DMS114 treated with DMSO at 0.1 percent for 48 hours (cell line): ENCODE results near the gene SLC2A14.
"Not testable (repeated sequence)": the region's sequence is repeated elsewhere in the genome, so short reads cannot be mapped to it uniquely, and the experiment has no call there.

Experiments
- DNase-seq: peaks from one replicate; lab custom pipeline; 2025; ENCODE audit not compliant: unreplicated experiment; lab: John Stamatoyannopoulos, UW

The SLC2A14 gene

DNA sequence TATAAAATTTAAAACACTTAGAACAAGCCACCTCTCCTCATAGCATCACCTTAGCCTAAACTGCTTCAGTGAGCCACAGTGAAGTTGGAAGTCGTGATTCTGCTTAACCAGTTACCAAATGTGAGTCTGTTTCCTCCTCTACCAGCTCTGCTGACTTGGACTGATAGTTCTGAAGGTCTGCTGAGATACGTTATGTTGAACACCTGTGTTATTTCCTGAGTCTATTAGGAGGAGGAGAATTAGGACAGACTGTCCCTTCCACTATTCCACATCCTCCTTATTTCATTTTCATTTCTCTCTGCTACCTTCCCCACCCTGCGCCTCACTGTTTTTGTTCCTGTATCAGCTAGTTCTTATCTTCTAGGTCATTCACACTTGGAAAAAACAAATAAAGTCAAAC is 2.4 kb downstream of the SLC2A14 start:
- no peak for DNase-seq

DNA sequence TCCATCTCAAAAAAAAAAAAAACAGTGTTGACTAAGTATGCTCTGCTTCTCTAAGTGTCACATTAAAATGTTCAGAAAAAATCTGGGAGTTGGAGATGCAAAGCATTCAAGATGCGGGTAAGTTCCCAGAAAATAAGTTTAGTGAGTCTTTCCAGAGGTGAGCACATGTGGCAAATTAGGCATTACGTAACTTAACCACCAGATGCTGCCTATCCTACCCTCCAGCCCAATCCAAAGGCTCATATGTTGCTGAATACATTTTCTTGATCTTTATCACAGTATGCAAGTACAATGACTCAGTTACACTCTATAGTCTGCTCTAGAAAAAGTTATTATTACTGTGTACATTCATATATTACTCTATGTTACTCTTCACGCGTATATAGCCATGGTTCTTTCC is 3.6 kb downstream of the SLC2A14 start:
- no peak for DNase-seq

DNA sequence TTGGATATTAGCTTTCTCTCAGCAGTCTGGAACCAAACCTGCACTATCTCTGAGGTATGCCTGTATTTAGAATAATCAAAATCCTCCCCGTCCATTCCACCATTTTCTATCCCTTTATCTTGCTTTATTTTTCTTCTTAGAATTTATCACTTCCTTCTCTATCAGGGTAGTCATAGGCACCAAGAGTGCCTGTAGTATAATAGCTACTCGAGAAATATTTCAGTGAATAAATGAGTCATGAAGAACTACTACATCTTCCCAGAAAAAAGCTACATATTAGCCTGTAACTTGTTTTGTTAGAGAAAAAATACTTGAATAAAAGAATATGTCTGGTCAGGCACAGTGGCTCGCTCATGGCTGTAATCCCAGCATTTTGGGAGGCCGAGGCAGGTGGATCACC is 4.3 kb downstream of the SLC2A14 start:
- no peak for DNase-seq

GRCh38 chr12:7864601-7865150 is 8.0 kb downstream of the SLC2A14 start:
- DNase-seq: no peak

DNA sequence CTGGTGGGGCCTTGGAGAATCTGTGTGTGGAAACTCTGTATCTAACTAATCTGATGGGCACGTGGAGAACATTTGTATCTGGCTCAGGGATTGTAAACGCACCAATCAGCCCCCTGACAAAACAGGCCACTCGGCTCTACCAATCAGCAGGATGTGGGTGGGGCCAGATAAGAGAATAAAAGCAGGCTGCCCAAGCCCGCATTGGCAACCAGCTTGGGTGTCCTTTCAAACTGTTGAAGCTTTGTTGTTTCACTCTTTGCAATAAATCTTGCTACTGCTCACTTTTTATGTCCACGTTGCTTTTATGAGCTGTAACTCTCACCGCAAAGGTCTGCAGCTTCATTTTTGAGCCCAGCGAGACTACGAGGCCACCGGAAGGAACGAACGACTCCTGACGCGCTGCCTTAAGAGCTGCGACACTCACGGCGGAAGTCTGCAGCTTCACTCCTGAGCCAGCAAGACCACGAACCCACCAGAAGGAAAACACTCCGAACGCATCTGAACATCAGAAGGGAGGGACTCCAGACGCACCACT is 9.8 kb downstream of the SLC2A14 start:
- not testable (repeated sequence) for DNase-seq

GRCh38 chr12:7862301-7862700 is 10.4 kb downstream of the SLC2A14 start:
- not testable (repeated sequence) for DNase-seq

DNA sequence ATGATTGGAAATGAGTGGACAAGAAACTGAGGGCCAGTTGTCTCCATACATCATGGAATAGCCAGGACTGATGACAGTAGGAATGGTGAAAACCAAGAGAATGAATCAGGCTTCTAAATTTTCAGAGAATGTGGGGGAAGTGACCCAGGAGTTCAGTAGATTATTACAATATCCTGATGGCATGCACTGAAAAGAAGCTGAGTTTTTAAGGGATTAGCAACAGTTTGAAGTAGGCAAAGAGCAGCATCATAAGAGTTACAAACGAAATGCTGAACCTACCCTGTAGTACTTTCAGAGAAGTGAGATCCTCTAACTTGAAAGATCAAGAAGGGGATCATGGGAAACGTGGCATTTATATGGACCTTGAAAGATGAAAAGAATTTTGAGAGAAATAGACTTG is 13.2 kb downstream of the SLC2A14 start:
- DNase-seq: no peak

DNA sequence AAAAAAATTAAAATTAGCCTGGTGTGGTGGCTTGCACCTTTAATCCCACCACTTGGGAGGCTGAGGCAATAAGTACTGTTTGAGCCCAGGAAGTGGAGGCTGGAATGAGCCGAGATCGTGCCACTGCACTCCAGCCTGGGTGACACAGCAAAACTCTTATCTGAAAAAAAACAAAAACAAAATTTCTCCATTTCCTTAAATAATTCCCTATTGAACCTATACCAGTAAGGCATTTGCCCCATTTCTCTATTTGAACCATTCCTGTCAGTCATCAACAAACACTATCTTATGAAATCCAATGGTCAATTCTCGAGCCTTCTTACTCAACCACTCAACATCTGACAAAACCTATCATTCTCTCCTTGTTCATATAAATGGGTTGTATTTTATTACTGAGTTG is 14.7 kb downstream of the SLC2A14 start:
- DNase-seq: no peak

DNA sequence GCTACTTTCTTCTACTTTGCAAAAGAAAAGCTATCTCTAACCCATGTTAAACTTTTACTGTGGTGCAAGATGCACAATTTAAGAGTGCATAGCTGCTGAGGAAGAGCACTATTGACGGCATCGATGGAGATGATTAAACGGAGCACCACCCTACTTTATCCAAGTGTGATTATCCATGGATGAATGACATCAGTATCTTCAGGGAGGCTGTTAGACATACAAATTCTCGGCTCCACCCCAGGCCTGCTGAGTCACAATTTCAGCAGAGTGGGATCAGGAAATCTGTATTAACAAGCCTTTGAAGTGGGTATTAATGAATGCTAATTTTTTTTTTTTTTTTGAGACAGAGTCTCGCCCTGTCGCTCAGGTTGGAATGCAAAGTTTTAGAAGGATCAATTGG is 16.2 kb downstream of the SLC2A14 start:
- no peak for DNase-seq

DNA sequence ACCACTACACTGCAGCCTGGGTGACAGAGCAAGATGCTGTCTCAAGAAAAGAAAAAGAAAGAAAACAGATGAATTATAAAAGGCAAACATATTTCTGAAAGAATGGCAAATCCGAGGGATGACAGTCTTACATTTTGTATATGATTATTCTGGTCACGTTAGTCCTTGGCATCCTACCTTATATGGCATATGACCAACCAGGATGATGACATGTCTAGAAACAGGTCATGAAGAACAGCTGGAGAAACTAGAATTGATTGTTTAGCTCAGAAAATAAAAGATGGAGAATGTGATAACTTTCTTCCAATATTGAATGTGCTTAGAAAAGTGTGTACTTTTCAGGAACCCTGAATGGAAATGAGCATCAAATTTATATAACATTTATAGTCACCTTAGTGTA is 19.2 kb downstream of the SLC2A14 start:
- no peak for DNase-seq

GRCh38 chr12:7851622-7852081 is 21.1 kb downstream of the SLC2A14 start:
- not testable (repeated sequence) for DNase-seq

- not testable (repeated sequence) for DNase-seq
Measured at GRCh38 chr12:7850099-7850498, 22.6 kb downstream of the SLC2A14 start.

DNA sequence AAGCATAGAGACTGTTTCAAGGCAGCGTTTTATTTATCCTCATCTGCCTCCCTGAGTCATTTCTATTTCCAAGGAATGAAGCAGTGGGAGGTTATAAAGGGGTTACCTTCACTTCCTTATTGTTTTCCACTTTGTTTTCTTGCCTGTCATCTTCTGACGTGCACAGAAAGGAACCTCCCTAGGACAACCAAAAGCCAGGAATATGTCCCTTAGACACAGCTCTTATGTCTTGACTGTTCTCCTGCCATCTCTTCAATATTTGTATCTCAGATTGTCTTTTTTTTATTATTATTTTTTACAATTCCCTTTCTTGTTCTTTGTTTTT is 24.7 kb downstream of the SLC2A14 start:
- not testable (repeated sequence) for DNase-seq

GRCh38 chr12:7847226-7848097 is 25.3 kb downstream of the SLC2A14 start:
- not testable (repeated sequence) for DNase-seq

- DNase-seq: no peak
Measured at GRCh38 chr12:7844116-7844515, 28.6 kb downstream of the SLC2A14 start.

GRCh38 chr12:7843583-7843982 is 29.1 kb downstream of the SLC2A14 start:
- DNase-seq: not testable (repeated sequence)

GRCh38 chr12:7843149-7843548 is 29.6 kb downstream of the SLC2A14 start:
- not testable (repeated sequence) for DNase-seq

- not testable (repeated sequence) for DNase-seq
Measured at GRCh38 chr12:7842444-7842843, 30.3 kb downstream of the SLC2A14 start.

DNA sequence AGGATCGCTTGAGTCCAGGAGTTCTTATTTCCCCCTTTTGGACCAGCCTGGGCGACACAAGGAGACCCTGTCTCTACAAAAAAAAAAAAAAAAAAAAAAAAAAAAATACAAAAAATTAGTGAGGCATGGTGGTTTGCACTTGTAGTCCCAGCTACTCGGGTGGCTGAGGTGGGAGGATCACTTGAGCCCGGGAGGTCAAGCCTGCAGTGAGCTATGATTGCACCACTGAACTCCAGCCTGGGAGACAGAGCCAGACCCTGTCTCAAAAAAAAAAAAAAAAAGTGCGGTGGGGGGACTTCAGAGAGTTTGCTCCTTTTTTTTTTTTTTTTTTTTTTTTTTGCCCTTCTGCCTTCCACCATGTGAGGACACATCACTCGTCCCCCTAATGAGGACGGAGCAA is 32.9 kb downstream of the SLC2A14 start:
- not testable (repeated sequence) for DNase-seq

GRCh38 chr12:7839226-7839625 is 33.5 kb downstream of the SLC2A14 start:
- not testable (repeated sequence) for DNase-seq

DNA sequence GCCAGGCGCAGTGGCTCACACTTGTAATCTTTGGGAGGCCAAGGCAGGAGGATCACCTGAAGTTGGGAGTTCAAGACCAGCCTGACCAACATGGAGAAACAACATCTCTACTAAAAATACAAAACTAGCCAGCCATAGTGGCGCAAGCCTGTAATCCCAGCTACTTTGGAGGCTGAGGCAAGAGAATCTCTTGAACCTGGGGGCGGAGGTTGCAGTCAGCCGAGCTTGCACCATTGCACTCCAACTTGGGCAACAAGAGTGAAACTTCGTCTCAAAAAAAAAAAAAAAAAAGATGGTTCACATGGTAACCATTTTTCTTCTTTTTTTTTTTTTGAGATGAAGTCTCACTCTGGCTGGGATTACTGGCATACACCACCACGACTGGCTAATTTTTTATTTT is 35.3 kb downstream of the SLC2A14 start:
- no peak for DNase-seq

DNA sequence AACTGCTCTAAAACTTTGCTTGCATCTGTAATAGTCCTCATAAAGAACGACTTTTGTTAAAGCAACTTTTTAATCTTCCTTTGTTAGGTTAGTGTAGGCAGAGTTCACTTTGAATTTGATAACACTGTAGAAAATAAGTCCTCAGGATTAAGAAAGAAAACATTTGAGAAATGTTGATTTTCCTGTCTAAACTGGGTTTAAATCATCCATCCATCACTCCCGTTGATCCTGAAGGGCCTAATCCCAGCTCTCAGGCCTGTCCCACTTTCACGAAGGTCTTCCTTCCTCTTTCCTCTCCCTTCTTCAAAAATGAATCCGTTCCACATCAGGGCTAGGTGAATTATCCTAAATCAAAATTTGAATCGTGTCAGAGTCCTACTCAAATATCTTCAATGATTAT is 36.9 kb downstream of the SLC2A14 start:
- DNase-seq: no peak
